GM23338 (cell line): ENCODE measurements around the gene PPP2R5B. TPM values are rescaled to one million over a fixed set of nuclear protein-coding genes. Genes with fewer than 3 reads are reported as not detected.

Experiments
- ATAC-seq: fragments of 200-7000 bp; cut with Tn5 transposase; 3 replicates; pipeline ENCODE4 v1.9.1; 2020
- DNase-seq: peaks from one replicate; pipeline ENCODE4 v3.0.0-alpha.2; 2015; ENCODE audit warnings: low spot score
- H2AFZ ChIP-seq: fragments of 200-600 bp; sonication (generic); 2 replicates; pipeline ENCODE4 v1.8.0; 2016; ENCODE audit warnings: antibody characterized with exemption, mild to moderate bottlenecking, moderate library complexity
- H3F3A ChIP-seq: fragments of 200-600 bp; sonication (generic); replicated peaks from 2 replicates; pipeline ENCODE4 v1.8.0; 2017; ENCODE audit warnings: antibody characterized with exemption, mixed run types, low read depth
- H3K27ac ChIP-seq: fragments of 200-600 bp; sonication (generic); 2 replicates; pipeline ENCODE4 v1.6.1; 2016; ENCODE audit warnings: low read depth
- H3K27me3 ChIP-seq: fragments of 200-600 bp; sonication (generic); 2 replicates; pipeline ENCODE4 v1.8.0; 2016; ENCODE audit warnings: mild to moderate bottlenecking, mixed run types, moderate library complexity; ENCODE audit not compliant: insufficient read depth
- H3K36me3 ChIP-seq: fragments of 200-600 bp; sonication (generic); 2 replicates; pipeline ENCODE4 v1.8.0; 2016; ENCODE audit warnings: mild to moderate bottlenecking; ENCODE audit not compliant: insufficient read depth
- H3K4me1 ChIP-seq: fragments of 200-600 bp; sonication (generic); 2 replicates; pipeline ENCODE4 v1.8.0; 2016; ENCODE audit warnings: mild to moderate bottlenecking, moderate library complexity; ENCODE audit not compliant: insufficient read depth
- H3K4me2 ChIP-seq: fragments of 200-600 bp; sonication (generic); 2 replicates; pipeline ENCODE4 v1.7.1; 2017; ENCODE audit warnings: mixed run types
- H3K4me3 ChIP-seq: fragments of 200-600 bp; sonication (generic); 2 replicates; pipeline ENCODE4 v1.6.1; 2016; ENCODE audit warnings: mixed run types
- H3K79me2 ChIP-seq: fragments of 200-600 bp; sonication (generic); replicated peaks from 2 replicates; pipeline ENCODE4 v1.8.0; 2017; ENCODE audit warnings: mild to moderate bottlenecking; ENCODE audit not compliant: insufficient read depth
- H3K9me2 ChIP-seq: fragments of 200-600 bp; sonication (generic); 2 replicates; pipeline ENCODE4 v1.8.0; 2017; ENCODE audit not compliant: insufficient read depth
- H4K20me1 ChIP-seq: fragments of 200-600 bp; sonication (generic); replicated peaks from 2 replicates; pipeline ENCODE4 v1.8.0; 2017; ENCODE audit warnings: mild to moderate bottlenecking; ENCODE audit not compliant: insufficient read depth
- H3K27ac Mint-ChIP-seq: 2 replicates; pipeline ENCODE4 v1.8.0; 2020; ENCODE audit warnings: inconsistent platforms, mild to moderate bottlenecking, moderate library complexity, mixed read lengths
- H3K27me3 Mint-ChIP-seq: 3 replicates; pipeline ENCODE4 v1.8.0; 2022; ENCODE audit warnings: low read depth, mild to moderate bottlenecking, moderate library complexity, mixed read lengths, inconsistent platforms; ENCODE audit not compliant: insufficient read depth, poor library complexity
- H3K36me3 Mint-ChIP-seq: 3 replicates; pipeline ENCODE4 v1.8.0; 2021; ENCODE audit warnings: low read depth, mild to moderate bottlenecking, inconsistent platforms, moderate library complexity, mixed read lengths
- H3K4me1 Mint-ChIP-seq: 3 replicates; pipeline ENCODE4 v1.8.0; 2020; ENCODE audit warnings: mild to moderate bottlenecking, inconsistent platforms, mixed read lengths
- H3K4me3 Mint-ChIP-seq: 3 replicates; pipeline ENCODE4 v1.8.0; 2021; ENCODE audit warnings: moderate library complexity, mild to moderate bottlenecking, inconsistent platforms, mixed read lengths
- H3K9me3 Mint-ChIP-seq: 3 replicates; pipeline ENCODE4 v1.8.0; 2020; ENCODE audit warnings: moderate library complexity, mild to moderate bottlenecking, inconsistent platforms, mixed read lengths
- CREB1 ChIP-seq: fragments of 250-450 bp; sonication (Bioruptor Pico); IDR thresholded peaks from 2 replicates; pipeline ENCODE4 v1.5.0; 2020; ENCODE audit warnings: low read depth, mild to moderate bottlenecking, moderate library complexity
- CTCF ChIP-seq, 2 experiments: fragments of 200-600 bp in 1 of 2; sonication (generic) in 1 of 2; conservative IDR thresholded peaks; 2 replicates each; pipeline versions ENCODE4 v1.5.1 to v1.6.1; 2016 to 2017; ENCODE audit warnings: antibody characterized with exemption in 2 of 2, low read depth in 2 of 2, mild to moderate bottlenecking in 2 of 2, moderate library complexity in 1 of 2
- ETS1 ChIP-seq: IDR thresholded peaks from 2 replicates; pipeline ENCODE4 v1.6.1; 2016; ENCODE audit warnings: antibody characterized with exemption
- EZH2 ChIP-seq: fragments of 200-600 bp; sonication (generic); IDR thresholded peaks from one replicate; pipeline ENCODE4 v1.8.0; 2017; ENCODE audit warnings: antibody characterized with exemption, mild to moderate bottlenecking, low read depth; ENCODE audit not compliant: unreplicated experiment
- EZH2phosphoT487 ChIP-seq: fragments of 200-600 bp; sonication (generic); IDR thresholded peaks from one replicate; pipeline ENCODE4 v1.8.1; 2018; ENCODE audit warnings: antibody characterized with exemption; ENCODE audit not compliant: unreplicated experiment
- JUNB ChIP-seq: IDR thresholded peaks from one replicate; pipeline ENCODE4 v1.6.1; 2016; ENCODE audit warnings: antibody characterized with exemption; ENCODE audit not compliant: unreplicated experiment
- NANOG ChIP-seq: IDR thresholded peaks from 2 replicates; pipeline ENCODE4 v1.6.1; 2016; ENCODE audit warnings: antibody characterized with exemption, borderline replicate concordance
- POLR2AphosphoS5 ChIP-seq: IDR thresholded peaks from 2 replicates; pipeline ENCODE4 v1.6.1; 2016; ENCODE audit warnings: antibody characterized with exemption, low read depth
- STAT1 ChIP-seq: IDR thresholded peaks from one replicate; pipeline ENCODE4 v1.6.1; 2016; ENCODE audit warnings: antibody characterized with exemption; ENCODE audit not compliant: unreplicated experiment
- ZNF114 ChIP-seq: fragments of 250-450 bp; sonication (Bioruptor Pico); IDR thresholded peaks from 2 replicates; pipeline ENCODE4 v1.5.0; 2020; ENCODE audit warnings: mild to moderate bottlenecking, moderate library complexity
- ZNF331 ChIP-seq: fragments of 250-450 bp; sonication (Bioruptor Pico); IDR thresholded peaks from 2 replicates; pipeline ENCODE4 v1.5.0; 2020; ENCODE audit warnings: low read depth, mild to moderate bottlenecking, moderate library complexity
- ZNF462 ChIP-seq: fragments of 250-450 bp; sonication (Bioruptor Pico); IDR thresholded peaks from 2 replicates; pipeline ENCODE4 v1.5.0; 2020; ENCODE audit warnings: mild to moderate bottlenecking, moderate library complexity
- polyA plus RNA-seq: library from polyadenylated mRNA; unstranded; fragments of >200 nt; fragmentation: Nextera tagmentation; extraction: Ambion mirVana; gene quantifications from 2 replicates; pipeline ENCODE4 v1.2.1, GENCODE V29; 2016
- total RNA-seq: library from RNA; depleted of rRNA; stranded (reverse); fragments of >200 nt; shearing (Covaris generic); gene quantifications from 2 replicates; pipeline ENCODE4 v1.2.3, GENCODE V29; 2014
- TF ChIP-seq, protein P1 (sequence below): IDR thresholded peaks from one replicate; pipeline ENCODE4 v1.6.1; 2018; ENCODE audit warnings: antibody characterized with exemption; ENCODE audit not compliant: unreplicated experiment

Gene PPP2R5B
- total and polyA plus RNA-seq, 2 experiments from 2014 or later: 2.8 to 5.8 TPM

- Histone ChIP-seq H3K79me2 (peaks cover 4% of the 10 kb centered on the region; the same call in 1 of the 2 replicates), H4K20me1 (no peaks in the 10 kb centered on the region), H3K36me3 (no peaks in the 10 kb centered on the region), H3K9me2 (no peaks in the 10 kb centered on the region), H3K4me1 (peaks cover 11% of the 10 kb centered on the region; the same call in 1 of the 2 replicates), H3K4me2 (no peak overlapping the region), H3K27ac (no peak overlapping the region), H2AFZ (no peak overlapping the region), H3K27me3 (peaks cover 5% of the 10 kb centered on the region; the same call in 1 of the 2 replicates), H3F3A (0 out of 2 replicates have a peak, but pooled peaks cover 4% of the 10 kb centered on the region), H3K4me3 (no peak overlapping the region)
- Mint-ChIP-seq H3K4me3 (no peak overlapping the region), H3K27ac (no peak overlapping the region), H3K4me1 (peaks cover 18% of the 10 kb centered on the region), H3K27me3 (peaks cover 5% of the 10 kb centered on the region), H3K36me3 (no peaks in the 10 kb centered on the region), H3K9me3 (no peaks in the 10 kb centered on the region)
- ATAC-seq: no peak
- no peak for DNase-seq
- TF ChIP-seq ZNF114 (CRISPR knock-in tag) (no peak), ZNF331 (CRISPR knock-in tag) (no peak), ETS1 (no peak), EZH2 (no peak), POLR2AphosphoS5 (no peak), ZNF462 (CRISPR knock-in tag) (no peak), CREB1 (no peak), NANOG (no peak), EZH2phosphoT487 (no peak), CTCF (conservative IDR thresholded peaks at IDR 0.05; ENCODE audit: low read depth in 2 of 2) (no peak), JUNB (no peak), STAT1 (no peak)
- TF ChIP-seq, protein P1, sequence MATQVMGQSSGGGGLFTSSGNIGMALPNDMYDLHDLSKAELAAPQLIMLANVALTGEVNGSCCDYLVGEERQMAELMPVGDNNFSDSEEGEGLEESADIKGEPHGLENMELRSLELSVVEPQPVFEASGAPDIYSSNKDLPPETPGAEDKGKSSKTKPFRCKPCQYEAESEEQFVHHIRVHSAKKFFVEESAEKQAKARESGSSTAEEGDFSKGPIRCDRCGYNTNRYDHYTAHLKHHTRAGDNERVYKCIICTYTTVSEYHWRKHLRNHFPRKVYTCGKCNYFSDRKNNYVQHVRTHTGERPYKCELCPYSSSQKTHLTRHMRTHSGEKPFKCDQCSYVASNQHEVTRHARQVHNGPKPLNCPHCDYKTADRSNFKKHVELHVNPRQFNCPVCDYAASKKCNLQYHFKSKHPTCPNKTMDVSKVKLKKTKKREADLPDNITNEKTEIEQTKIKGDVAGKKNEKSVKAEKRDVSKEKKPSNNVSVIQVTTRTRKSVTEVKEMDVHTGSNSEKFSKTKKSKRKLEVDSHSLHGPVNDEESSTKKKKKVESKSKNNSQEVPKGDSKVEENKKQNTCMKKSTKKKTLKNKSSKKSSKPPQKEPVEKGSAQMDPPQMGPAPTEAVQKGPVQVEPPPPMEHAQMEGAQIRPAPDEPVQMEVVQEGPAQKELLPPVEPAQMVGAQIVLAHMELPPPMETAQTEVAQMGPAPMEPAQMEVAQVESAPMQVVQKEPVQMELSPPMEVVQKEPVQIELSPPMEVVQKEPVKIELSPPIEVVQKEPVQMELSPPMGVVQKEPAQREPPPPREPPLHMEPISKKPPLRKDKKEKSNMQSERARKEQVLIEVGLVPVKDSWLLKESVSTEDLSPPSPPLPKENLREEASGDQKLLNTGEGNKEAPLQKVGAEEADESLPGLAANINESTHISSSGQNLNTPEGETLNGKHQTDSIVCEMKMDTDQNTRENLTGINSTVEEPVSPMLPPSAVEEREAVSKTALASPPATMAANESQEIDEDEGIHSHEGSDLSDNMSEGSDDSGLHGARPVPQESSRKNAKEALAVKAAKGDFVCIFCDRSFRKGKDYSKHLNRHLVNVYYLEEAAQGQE: no peak
Measured at GRCh38 chr11:64882243-64882642, 42.2 kb upstream of the PPP2R5B start.
